H9 (cell line): ENCODE results near the gene LRPAP1. TPM values are rescaled to one million over a fixed set of nuclear protein-coding genes. Genes with fewer than 3 reads are reported as not detected.
"Not testable (repeated sequence)": the region's sequence is repeated elsewhere in the genome, so short reads cannot be mapped to it uniquely, and the experiment has no call there.

Source experiments
- DNase-seq: peaks from one replicate; pipeline ENCODE4 v3.0.0-alpha.2; 2017
- H2AFZ ChIP-seq: one replicate; pipeline ENCODE4 v1.6.1; 2013; ENCODE audit warnings: mild to moderate bottlenecking, low read length, control low read depth, moderate library complexity
- H2AK5ac ChIP-seq: 2 replicates; pipeline ENCODE4 v1.6.1; 2013; ENCODE audit warnings: low read length, control low read depth, mixed read lengths; ENCODE audit not compliant: insufficient read length
- H2BK120ac ChIP-seq: one replicate; pipeline ENCODE4 v1.6.1; 2013; ENCODE audit warnings: low read depth, mild to moderate bottlenecking, low read length, control low read depth, inconsistent platforms; ENCODE audit not compliant: poor library complexity, severe bottlenecking
- H2BK12ac ChIP-seq: 2 replicates; pipeline ENCODE4 v1.6.1; 2013; ENCODE audit warnings: low read length, control low read depth, mixed read lengths, low read depth; ENCODE audit not compliant: insufficient read length
- H2BK15ac ChIP-seq: 2 replicates; pipeline ENCODE4 v1.6.1; 2013; ENCODE audit warnings: low read depth, low read length, control low read depth
- H2BK20ac ChIP-seq: one replicate; pipeline ENCODE4 v1.6.1; 2013; ENCODE audit warnings: low read depth, mild to moderate bottlenecking, low read length, control low read depth, inconsistent platforms; ENCODE audit not compliant: poor library complexity, severe bottlenecking
- H2BK5ac ChIP-seq: 2 replicates; pipeline ENCODE4 v1.6.1; 2013; ENCODE audit warnings: low read length, control low read depth, mixed read lengths; ENCODE audit not compliant: insufficient read length
- H3K14ac ChIP-seq: 2 replicates; pipeline ENCODE4 v1.6.1; 2013; ENCODE audit warnings: low read length, control low read depth; ENCODE audit not compliant: insufficient read depth
- H3K18ac ChIP-seq: 2 replicates; pipeline ENCODE4 v1.6.1; 2013; ENCODE audit warnings: low read depth, mild to moderate bottlenecking, mixed read lengths, low read length, control low read depth; ENCODE audit not compliant: insufficient read length
- H3K23ac ChIP-seq: 2 replicates; pipeline ENCODE4 v1.6.1; 2013; ENCODE audit warnings: low read length, control low read depth, mixed read lengths, low read depth; ENCODE audit not compliant: insufficient read length
- H3K23me2 ChIP-seq: 2 replicates; pipeline ENCODE4 v1.6.1; 2013; ENCODE audit warnings: low read depth, mild to moderate bottlenecking, mixed read lengths, low read length, control low read depth; ENCODE audit not compliant: insufficient read length, poor library complexity, severe bottlenecking
- H3K27ac ChIP-seq: 2 replicates; pipeline ENCODE4 v1.5.1; 2013; ENCODE audit warnings: low read length, control low read depth, mixed read lengths, low read depth; ENCODE audit not compliant: insufficient read length
- H3K27me3 ChIP-seq: 2 replicates; pipeline ENCODE4 v1.6.1; 2013; ENCODE audit warnings: low read length, control low read depth, inconsistent platforms; ENCODE audit not compliant: insufficient read depth
- H3K4ac ChIP-seq: 2 replicates; pipeline ENCODE4 v1.6.1; 2013; ENCODE audit warnings: low read depth, mild to moderate bottlenecking, control low read depth, inconsistent platforms, low read length, moderate library complexity
- H3K4me1 ChIP-seq: 2 replicates; pipeline ENCODE4 v1.6.1; 2013; ENCODE audit warnings: low read length, control low read depth, inconsistent platforms; ENCODE audit not compliant: insufficient read depth
- H3K4me2 ChIP-seq: 2 replicates; pipeline ENCODE4 v1.6.1; 2013; ENCODE audit warnings: low read length, control low read depth, mixed read lengths; ENCODE audit not compliant: insufficient read length, insufficient read depth
- H3K56ac ChIP-seq: 2 replicates; pipeline ENCODE4 v1.6.1; 2013; ENCODE audit warnings: low read depth, mild to moderate bottlenecking, mixed read lengths, low read length, control low read depth; ENCODE audit not compliant: insufficient read length
- H3K79me1 ChIP-seq: 2 replicates; pipeline ENCODE4 v1.6.1; 2013; ENCODE audit warnings: low read depth, mild to moderate bottlenecking, moderate library complexity, low read length, control low read depth, inconsistent platforms; ENCODE audit not compliant: insufficient read depth, poor library complexity, severe bottlenecking
- H3K79me2 ChIP-seq: 2 replicates; pipeline ENCODE4 v1.6.1; 2013; ENCODE audit warnings: low read length, control low read depth, inconsistent platforms; ENCODE audit not compliant: insufficient read depth
- H3K9ac ChIP-seq: 2 replicates; pipeline ENCODE4 v1.6.1; 2013; ENCODE audit warnings: low read length, control low read depth, mixed read lengths; ENCODE audit not compliant: insufficient read length; ENCODE audit errors: extremely low read depth
- H3K9me3 ChIP-seq: one replicate; pipeline ENCODE4 v1.6.1; 2013; ENCODE audit warnings: low read depth, low read length, inconsistent platforms; ENCODE audit not compliant: control insufficient read depth
- H3T11ph ChIP-seq: one replicate; pipeline ENCODE4 v1.6.1; 2013; ENCODE audit warnings: mild to moderate bottlenecking, low read length, control low read depth, inconsistent platforms
- H4K20me1 ChIP-seq: one replicate; pipeline ENCODE4 v1.6.1; 2013; ENCODE audit not compliant: control insufficient read depth, insufficient read length, insufficient read depth
- H4K5ac ChIP-seq: 2 replicates; pipeline ENCODE4 v1.6.1; 2013; ENCODE audit warnings: low read depth, mild to moderate bottlenecking, mixed read lengths, low read length, control low read depth; ENCODE audit not compliant: insufficient read length
- H4K8ac ChIP-seq: replicated peaks from 2 replicates; pipeline ENCODE4 v1.6.1; 2013; ENCODE audit warnings: low read length, control low read depth, mixed read lengths, low read depth; ENCODE audit not compliant: insufficient read length
- H4K91ac ChIP-seq: 2 replicates; pipeline ENCODE4 v1.6.1; 2013; ENCODE audit warnings: low read depth, mild to moderate bottlenecking, moderate library complexity, mixed read lengths, low read length, control low read depth; ENCODE audit not compliant: insufficient read length
- H3K27ac Mint-ChIP-seq, 3 experiments: 2 replicates in 2 of 3; 3 replicates in 1 of 3; pipeline ENCODE4 v1.8.0; 2020 to 2021; ENCODE audit warnings: mixed read lengths in 3 of 3, mild to moderate bottlenecking in 1 of 3, moderate library complexity in 1 of 3
- H3K27me3 Mint-ChIP-seq: 2 replicates; pipeline ENCODE4 v1.8.0; 2021; ENCODE audit warnings: low read depth, mild to moderate bottlenecking, moderate library complexity, mixed read lengths
- H3K36me3 Mint-ChIP-seq, 3 experiments: 2 replicates in 2 of 3; 3 replicates in 1 of 3; pipeline ENCODE4 v1.8.0; 2020 to 2021; ENCODE audit warnings: low read depth in 3 of 3, mixed read lengths in 3 of 3; ENCODE audit not compliant: insufficient read depth in 1 of 3
- H3K4me1 Mint-ChIP-seq, 2 experiments: 2 replicates each; pipeline ENCODE4 v1.8.0; 2020; ENCODE audit warnings: mixed read lengths in 2 of 2
- H3K4me3 Mint-ChIP-seq, 2 experiments: 2 replicates in 1 of 2; 3 replicates in 1 of 2; pipeline ENCODE4 v1.8.0; 2020 to 2021; ENCODE audit warnings: mild to moderate bottlenecking in 2 of 2, mixed read lengths in 2 of 2, moderate library complexity in 1 of 2
- H3K9me3 Mint-ChIP-seq, 2 experiments: 2 replicates in 1 of 2; 3 replicates in 1 of 2; pipeline ENCODE4 v1.8.0; 2020; ENCODE audit warnings: mild to moderate bottlenecking in 2 of 2, mixed read lengths in 2 of 2, moderate library complexity in 1 of 2
- WGBS: extraction: QIAGEN DNeasy Blood & Tissue Kit; methylation state at CpG from one replicate; pipeline ENCODE4 v1.1.7; 2013; ENCODE audit warnings: missing lambda C conversion rate, low lambda C conversion rate, mixed read lengths; ENCODE audit not compliant: insufficient read length; ENCODE audit errors: extremely low coverage; 5-methylcytosine and 5-hydroxymethylcytosine counted together
- total RNA-seq: library from RNA; stranded (reverse); gene quantifications from 2 replicates; pipeline ENCODE4 v1.2.1, GENCODE V29; 2021

Gene LRPAP1
- total RNA-seq, 1 experiment from 2014 or later: 85.9 TPM

DNA sequence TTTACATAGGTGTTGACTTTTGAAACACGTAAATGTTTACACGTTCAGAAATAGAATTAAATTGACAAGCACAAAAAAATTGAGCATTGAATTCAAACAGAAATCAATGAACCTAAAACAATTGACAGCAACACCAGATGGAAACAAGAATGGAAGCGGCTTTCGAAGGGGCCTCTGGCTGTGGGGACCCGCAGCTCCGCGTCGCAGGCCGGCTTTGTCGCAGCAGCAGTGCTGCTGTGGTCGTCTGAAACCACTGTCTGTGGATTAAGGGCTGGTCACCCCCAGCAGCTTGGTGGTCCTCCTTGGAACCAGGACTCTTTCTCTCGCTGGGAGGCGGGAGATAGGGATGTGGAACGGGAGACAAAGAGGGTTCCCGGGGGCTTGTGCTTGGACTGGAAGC lies 37.4 kb upstream of the LRPAP1 start:
- H2AFZ ChIP-seq, H3K9me3 ChIP-seq, H3K23ac ChIP-seq, H2BK120ac ChIP-seq, H3K79me1 ChIP-seq, H3T11ph ChIP-seq, H4K91ac ChIP-seq, H3K27ac ChIP-seq, H3K9me3 Mint-ChIP-seq, H4K20me1 ChIP-seq, H2BK12ac ChIP-seq, H2BK20ac ChIP-seq, H4K5ac ChIP-seq, H3K4ac ChIP-seq, H3K56ac ChIP-seq, H3K14ac ChIP-seq, H3K18ac ChIP-seq, H3K23me2 ChIP-seq, H3K36me3 Mint-ChIP-seq, H2BK15ac ChIP-seq, DNase-seq, H3K9ac ChIP-seq, H2BK5ac ChIP-seq, H4K8ac ChIP-seq, H3K4me1 Mint-ChIP-seq, H3K79me2 ChIP-seq, H3K27ac Mint-ChIP-seq, H3K4me1 ChIP-seq, H3K27me3 ChIP-seq, H2AK5ac ChIP-seq, H3K4me2 ChIP-seq, H3K4me3 Mint-ChIP-seq: not testable (repeated sequence)
- no CpG with 5 or more reads among the region's 15 CpGs for WGBS
- H3K27me3 Mint-ChIP-seq: peaks cover 23% of the 10 kb centered on the region

- not testable (repeated sequence) for H2AFZ ChIP-seq, H3K36me3 Mint-ChIP-seq
Observed at GRCh38 chr4:3566701-3567100, 34.5 kb upstream of the LRPAP1 start.

More at GRCh38 chr4:3566701-3567100, 34.5 kb upstream of the LRPAP1 start:
- H3K27ac ChIP-seq, H3K27me3 ChIP-seq, H3T11ph ChIP-seq, H3K4ac ChIP-seq, H4K8ac ChIP-seq, H3K79me1 ChIP-seq, H2BK15ac ChIP-seq, H3K79me2 ChIP-seq, H4K91ac ChIP-seq, H2BK5ac ChIP-seq, H3K56ac ChIP-seq, H3K14ac ChIP-seq, H3K4me1 Mint-ChIP-seq, H2BK120ac ChIP-seq, H3K9ac ChIP-seq, H3K4me1 ChIP-seq, H2BK12ac ChIP-seq, H4K5ac ChIP-seq, H3K4me2 ChIP-seq, H3K9me3 ChIP-seq, H3K4me3 Mint-ChIP-seq, H3K9me3 Mint-ChIP-seq, H3K18ac ChIP-seq, H2BK20ac ChIP-seq, DNase-seq, H3K23ac ChIP-seq, H4K20me1 ChIP-seq, H2AK5ac ChIP-seq, H3K27ac Mint-ChIP-seq, H3K23me2 ChIP-seq: not testable (repeated sequence)
- no CpG with 5 or more reads among the region's 14 CpGs for WGBS
- H3K27me3 Mint-ChIP-seq: peaks cover 19% of the 10 kb centered on the region
